GM21447 (cell line): ENCODE data around the gene PHC3.

Experiments used
- ATAC-seq: cut with Tn5 transposase; IDR thresholded peaks from one replicate; pipeline ENCODE4 v1.9.1; 2021; ENCODE audit not compliant: unreplicated experiment

PHC3 gene

GRCh38 chr3:170044795-170045244 is 136.7 kb downstream of the PHC3 start:
- ATAC-seq: peak; percentile 86

- no peak for ATAC-seq
These were observed 137.3 kb downstream of the PHC3 start for GRCh38 chr3:170044271-170044670.

- ATAC-seq: no peak
These were observed 138.0 kb downstream of the PHC3 start for GRCh38 chr3:170043506-170043905.

GRCh38 chr3:170040418-170040817 is 141.1 kb downstream of the PHC3 start:
- ATAC-seq: no peak

- ATAC-seq: no peak
These were observed 143.0 kb downstream of the PHC3 start for GRCh38 chr3:170038434-170039110.
